ENCODE measurements around the gene SMIM36. TPM values are rescaled to one million over a fixed set of nuclear protein-coding genes. Genes with fewer than 3 reads are reported as not detected.

The SMIM36 gene
- total RNA-seq, 1 donor from 2014 or later, result not detected

DNA sequence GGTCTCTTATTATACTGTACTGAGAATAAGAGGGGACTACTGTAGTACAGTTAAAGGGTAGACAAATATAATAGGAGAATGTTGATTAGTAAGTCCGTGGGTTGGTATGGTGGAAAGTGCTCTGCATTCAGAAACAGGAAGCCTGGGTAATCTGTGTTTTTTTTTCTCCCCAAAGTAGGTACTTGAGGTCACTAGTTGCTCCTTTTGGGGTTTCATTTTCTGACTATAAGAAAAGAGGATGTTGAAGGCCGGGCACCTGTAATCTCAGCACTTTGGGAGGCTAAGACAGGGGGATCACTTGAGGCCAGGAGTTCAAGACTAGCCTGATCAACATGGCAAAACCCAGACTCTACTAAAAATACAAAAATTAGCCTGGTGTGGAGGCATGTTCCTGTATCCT lies 47.7 kb downstream of the SMIM36 start:
- H3K4me3 ChIP-seq, result no peak overlapping the region
- DNase-seq (ENCODE audit: extremely low spot score in 2 of 2), result peak in 1 of 2 donors; percentile 10
- H3K36me3 ChIP-seq, result no peaks in the 10 kb centered on the region
- no peaks in the 10 kb centered on the region for H3K4me1 ChIP-seq
- H3K27me3 ChIP-seq, result no peaks in the 10 kb centered on the region
- TF ChIP-seq POLR2A (IDR thresholded peaks at IDR 0.05) (no peak), POLR2AphosphoS5 (IDR thresholded peaks at IDR 0.05; ENCODE audit: insufficient read depth in 1 of 2, low read depth in 1 of 2) (no peak)
- TF ChIP-seq, protein P1, sequence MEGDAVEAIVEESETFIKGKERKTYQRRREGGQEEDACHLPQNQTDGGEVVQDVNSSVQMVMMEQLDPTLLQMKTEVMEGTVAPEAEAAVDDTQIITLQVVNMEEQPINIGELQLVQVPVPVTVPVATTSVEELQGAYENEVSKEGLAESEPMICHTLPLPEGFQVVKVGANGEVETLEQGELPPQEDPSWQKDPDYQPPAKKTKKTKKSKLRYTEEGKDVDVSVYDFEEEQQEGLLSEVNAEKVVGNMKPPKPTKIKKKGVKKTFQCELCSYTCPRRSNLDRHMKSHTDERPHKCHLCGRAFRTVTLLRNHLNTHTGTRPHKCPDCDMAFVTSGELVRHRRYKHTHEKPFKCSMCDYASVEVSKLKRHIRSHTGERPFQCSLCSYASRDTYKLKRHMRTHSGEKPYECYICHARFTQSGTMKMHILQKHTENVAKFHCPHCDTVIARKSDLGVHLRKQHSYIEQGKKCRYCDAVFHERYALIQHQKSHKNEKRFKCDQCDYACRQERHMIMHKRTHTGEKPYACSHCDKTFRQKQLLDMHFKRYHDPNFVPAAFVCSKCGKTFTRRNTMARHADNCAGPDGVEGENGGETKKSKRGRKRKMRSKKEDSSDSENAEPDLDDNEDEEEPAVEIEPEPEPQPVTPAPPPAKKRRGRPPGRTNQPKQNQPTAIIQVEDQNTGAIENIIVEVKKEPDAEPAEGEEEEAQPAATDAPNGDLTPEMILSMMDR (IDR thresholded peaks at IDR 0.05), result no peak
- intact Hi-C loops (cut with DNase I), result no loop called here
- H3K27ac ChIP-seq, result no peak overlapping the region
- H3K9me3 ChIP-seq, result no peaks in the 10 kb centered on the region

DNA sequence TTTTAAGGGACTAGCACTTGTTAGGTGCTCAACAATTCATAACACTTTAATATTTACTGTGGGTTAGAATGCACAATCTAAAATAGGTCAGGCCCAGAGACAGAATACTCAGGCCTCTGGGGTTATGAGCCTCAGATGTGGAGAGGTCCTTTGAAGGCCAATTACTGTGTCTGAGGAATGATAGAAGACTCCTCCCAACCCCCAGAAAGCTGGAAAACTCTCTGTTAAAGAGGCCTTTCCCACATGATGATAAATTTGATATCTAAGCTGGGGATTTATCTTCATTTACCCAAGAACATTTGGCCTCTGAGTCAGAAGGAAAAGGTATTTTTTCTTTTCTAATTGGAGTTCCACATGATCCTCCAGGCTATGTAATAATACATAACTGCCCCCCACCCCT lies 48.5 kb downstream of the SMIM36 start:
- H3K36me3 ChIP-seq, result no peaks in the 10 kb centered on the region
- TF ChIP-seq POLR2A (IDR thresholded peaks at IDR 0.05), result no peak
- TF ChIP-seq, protein P1 (IDR thresholded peaks at IDR 0.05), result no peak
- TF ChIP-seq POLR2AphosphoS5 (IDR thresholded peaks at IDR 0.05; ENCODE audit: insufficient read depth in 1 of 2, low read depth in 1 of 2), result no peak
- H3K9me3 ChIP-seq, result no peaks in the 10 kb centered on the region
- no peaks in the 10 kb centered on the region for H3K27me3 ChIP-seq
- no peaks in the 10 kb centered on the region for H3K4me1 ChIP-seq
- H3K27ac ChIP-seq, result no peak overlapping the region
- H3K4me3 ChIP-seq, result no peak overlapping the region
- no peak for DNase-seq (ENCODE audit: extremely low spot score in 2 of 2)
- intact Hi-C loops (cut with DNase I), result no loop called here

DNA sequence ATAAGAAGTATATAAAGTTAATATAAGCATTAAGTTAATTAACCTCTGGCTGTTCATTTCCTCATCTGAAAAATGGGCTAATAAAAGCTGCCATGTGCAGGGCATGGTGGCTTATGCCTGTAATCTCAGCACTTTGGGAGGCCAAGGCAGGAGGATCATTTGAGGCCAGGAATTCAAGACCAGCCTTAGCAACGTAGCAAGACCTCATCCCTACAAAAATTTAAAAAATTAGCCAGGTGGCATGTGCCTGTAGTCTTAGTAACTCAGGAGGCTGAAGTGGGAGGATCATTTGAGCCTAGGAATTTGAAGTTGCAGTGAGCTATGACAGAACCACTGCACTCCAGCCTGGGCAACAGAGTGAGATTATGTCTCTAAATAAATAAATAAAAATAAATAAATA lies 49.0 kb downstream of the SMIM36 start:
- Histone ChIP-seq H3K27me3 (no peaks in the 10 kb centered on the region), H3K36me3 (no peaks in the 10 kb centered on the region), H3K9me3 (no peaks in the 10 kb centered on the region), H3K4me3 (no peak overlapping the region), H3K4me1 (no peaks in the 10 kb centered on the region), H3K27ac (no peak overlapping the region)
- TF ChIP-seq, protein P1 (IDR thresholded peaks at IDR 0.05), result no peak
- TF ChIP-seq POLR2A (IDR thresholded peaks at IDR 0.05) (no peak), POLR2AphosphoS5 (IDR thresholded peaks at IDR 0.05; ENCODE audit: insufficient read depth in 1 of 2, low read depth in 1 of 2) (no peak)
- intact Hi-C loops (cut with DNase I), result no loop called here
- DNase-seq (ENCODE audit: extremely low spot score in 2 of 2), result no peak

DNA sequence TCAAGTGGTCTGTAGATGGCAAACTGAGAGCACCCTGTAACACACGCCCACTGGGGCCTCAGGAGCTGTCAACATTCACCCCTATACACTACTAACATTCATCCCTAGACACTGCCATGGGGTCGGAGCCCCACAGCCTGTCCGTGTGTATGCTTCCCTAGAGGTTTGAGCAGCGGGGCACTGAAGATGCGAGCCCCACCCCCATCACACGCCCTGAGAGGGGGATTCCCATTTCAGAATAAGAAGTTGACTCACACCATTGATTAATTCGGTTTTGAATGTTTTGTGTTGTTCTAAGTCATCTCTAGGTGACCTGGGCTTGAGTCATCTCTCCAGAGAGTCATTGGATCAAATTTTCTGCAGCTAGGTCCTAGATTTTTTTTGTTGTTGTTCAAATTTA lies 52.3 kb downstream of the SMIM36 start:
- H3K27me3 ChIP-seq, result no peaks in the 10 kb centered on the region
- DNase-seq (ENCODE audit: extremely low spot score in 2 of 2), result no peak
- H3K4me1 ChIP-seq, result peaks cover 15% of the 10 kb centered on the region
- no peaks in the 10 kb centered on the region for H3K36me3 ChIP-seq
- TF ChIP-seq POLR2AphosphoS5 (IDR thresholded peaks at IDR 0.05; ENCODE audit: insufficient read depth in 1 of 2, low read depth in 1 of 2), result no peak
- no peak for TF ChIP-seq POLR2A (IDR thresholded peaks at IDR 0.05)
- TF ChIP-seq, protein P1 (IDR thresholded peaks at IDR 0.05), result no peak
- H3K9me3 ChIP-seq, result no peaks in the 10 kb centered on the region
- H3K4me3 ChIP-seq, result no peak overlapping the region
- H3K27ac ChIP-seq, result no peak overlapping the region
- intact Hi-C loops (cut with DNase I), result no loop called here

- H3K27me3 ChIP-seq, result no peaks in the 10 kb centered on the region
- no peak for TF ChIP-seq POLR2A (IDR thresholded peaks at IDR 0.05)
- no peak for TF ChIP-seq POLR2AphosphoS5 (IDR thresholded peaks at IDR 0.05; ENCODE audit: insufficient read depth in 1 of 2, low read depth in 1 of 2)
- TF ChIP-seq, protein P1 (IDR thresholded peaks at IDR 0.05), result no peak
- H3K9me3 ChIP-seq, result no peaks in the 10 kb centered on the region
- intact Hi-C loops (cut with DNase I), result no loop called here
- peaks cover 19% of the 10 kb centered on the region for H3K4me1 ChIP-seq
- no peak overlapping the region for H3K27ac ChIP-seq
- DNase-seq (ENCODE audit: extremely low spot score in 2 of 2), result no peak
- no peaks in the 10 kb centered on the region for H3K36me3 ChIP-seq
- no peak overlapping the region for H3K4me3 ChIP-seq
Observed at GRCh38 chr17:55458287-55458900, 52.9 kb downstream of the SMIM36 start.

Measured in vagina (tissue), 2 donors.